GM23338 (cell line): ENCODE measurements around the gene NUP88. TPM values are rescaled to one million over a fixed set of nuclear protein-coding genes. Genes with fewer than 3 reads are reported as not detected.

Experiments
- ATAC-seq: fragments of 200-7000 bp; cut with Tn5 transposase; 3 replicates; pipeline ENCODE4 v1.9.1; 2020
- DNase-seq: peaks from one replicate; pipeline ENCODE4 v3.0.0-alpha.2; 2015; ENCODE audit warnings: low spot score
- H2AFZ ChIP-seq: fragments of 200-600 bp; sonication (generic); 2 replicates; pipeline ENCODE4 v1.8.0; 2016; ENCODE audit warnings: antibody characterized with exemption, mild to moderate bottlenecking, moderate library complexity
- H3F3A ChIP-seq: fragments of 200-600 bp; sonication (generic); replicated peaks from 2 replicates; pipeline ENCODE4 v1.8.0; 2017; ENCODE audit warnings: antibody characterized with exemption, mixed run types, low read depth
- H3K27ac ChIP-seq: fragments of 200-600 bp; sonication (generic); 2 replicates; pipeline ENCODE4 v1.6.1; 2016; ENCODE audit warnings: low read depth
- H3K27me3 ChIP-seq: fragments of 200-600 bp; sonication (generic); 2 replicates; pipeline ENCODE4 v1.8.0; 2016; ENCODE audit warnings: mild to moderate bottlenecking, mixed run types, moderate library complexity; ENCODE audit not compliant: insufficient read depth
- H3K36me3 ChIP-seq: fragments of 200-600 bp; sonication (generic); 2 replicates; pipeline ENCODE4 v1.8.0; 2016; ENCODE audit warnings: mild to moderate bottlenecking; ENCODE audit not compliant: insufficient read depth
- H3K4me1 ChIP-seq: fragments of 200-600 bp; sonication (generic); 2 replicates; pipeline ENCODE4 v1.8.0; 2016; ENCODE audit warnings: mild to moderate bottlenecking, moderate library complexity; ENCODE audit not compliant: insufficient read depth
- H3K4me2 ChIP-seq: fragments of 200-600 bp; sonication (generic); 2 replicates; pipeline ENCODE4 v1.7.1; 2017; ENCODE audit warnings: mixed run types
- H3K4me3 ChIP-seq: fragments of 200-600 bp; sonication (generic); 2 replicates; pipeline ENCODE4 v1.6.1; 2016; ENCODE audit warnings: mixed run types
- H3K79me2 ChIP-seq: fragments of 200-600 bp; sonication (generic); replicated peaks from 2 replicates; pipeline ENCODE4 v1.8.0; 2017; ENCODE audit warnings: mild to moderate bottlenecking; ENCODE audit not compliant: insufficient read depth
- H3K9me2 ChIP-seq: fragments of 200-600 bp; sonication (generic); 2 replicates; pipeline ENCODE4 v1.8.0; 2017; ENCODE audit not compliant: insufficient read depth
- H4K20me1 ChIP-seq: fragments of 200-600 bp; sonication (generic); replicated peaks from 2 replicates; pipeline ENCODE4 v1.8.0; 2017; ENCODE audit warnings: mild to moderate bottlenecking; ENCODE audit not compliant: insufficient read depth
- H3K27ac Mint-ChIP-seq: 2 replicates; pipeline ENCODE4 v1.8.0; 2020; ENCODE audit warnings: inconsistent platforms, mild to moderate bottlenecking, moderate library complexity, mixed read lengths
- H3K27me3 Mint-ChIP-seq: 3 replicates; pipeline ENCODE4 v1.8.0; 2022; ENCODE audit warnings: low read depth, mild to moderate bottlenecking, moderate library complexity, mixed read lengths, inconsistent platforms; ENCODE audit not compliant: insufficient read depth, poor library complexity
- H3K36me3 Mint-ChIP-seq: 3 replicates; pipeline ENCODE4 v1.8.0; 2021; ENCODE audit warnings: low read depth, mild to moderate bottlenecking, inconsistent platforms, moderate library complexity, mixed read lengths
- H3K4me1 Mint-ChIP-seq: 3 replicates; pipeline ENCODE4 v1.8.0; 2020; ENCODE audit warnings: mild to moderate bottlenecking, inconsistent platforms, mixed read lengths
- H3K4me3 Mint-ChIP-seq: 3 replicates; pipeline ENCODE4 v1.8.0; 2021; ENCODE audit warnings: moderate library complexity, mild to moderate bottlenecking, inconsistent platforms, mixed read lengths
- H3K9me3 Mint-ChIP-seq: 3 replicates; pipeline ENCODE4 v1.8.0; 2020; ENCODE audit warnings: moderate library complexity, mild to moderate bottlenecking, inconsistent platforms, mixed read lengths
- ZNF114 ChIP-seq: fragments of 250-450 bp; sonication (Bioruptor Pico); IDR thresholded peaks from 2 replicates; pipeline ENCODE4 v1.5.0; 2020; ENCODE audit warnings: mild to moderate bottlenecking, moderate library complexity
- polyA plus RNA-seq: library from polyadenylated mRNA; unstranded; fragments of >200 nt; fragmentation: Nextera tagmentation; extraction: Ambion mirVana; gene quantifications from 2 replicates; pipeline ENCODE4 v1.2.1, GENCODE V29; 2016
- total RNA-seq: library from RNA; depleted of rRNA; stranded (reverse); fragments of >200 nt; shearing (Covaris generic); gene quantifications from 2 replicates; pipeline ENCODE4 v1.2.3, GENCODE V29; 2014
- TF ChIP-seq, protein P1 (sequence below): fragments of 250-450 bp; sonication (Bioruptor Pico); IDR thresholded peaks from 2 replicates; pipeline ENCODE4 v1.5.0; 2020; ENCODE audit warnings: mild to moderate bottlenecking, moderate library complexity
- TF ChIP-seq, protein P2 (sequence below): IDR thresholded peaks from 2 replicates; pipeline ENCODE4 v1.6.1; 2016; ENCODE audit warnings: antibody characterized with exemption

NUP88 gene
- total and polyA plus RNA-seq, 2 experiments from 2014 or later, result 110 to 172 TPM

DNA sequence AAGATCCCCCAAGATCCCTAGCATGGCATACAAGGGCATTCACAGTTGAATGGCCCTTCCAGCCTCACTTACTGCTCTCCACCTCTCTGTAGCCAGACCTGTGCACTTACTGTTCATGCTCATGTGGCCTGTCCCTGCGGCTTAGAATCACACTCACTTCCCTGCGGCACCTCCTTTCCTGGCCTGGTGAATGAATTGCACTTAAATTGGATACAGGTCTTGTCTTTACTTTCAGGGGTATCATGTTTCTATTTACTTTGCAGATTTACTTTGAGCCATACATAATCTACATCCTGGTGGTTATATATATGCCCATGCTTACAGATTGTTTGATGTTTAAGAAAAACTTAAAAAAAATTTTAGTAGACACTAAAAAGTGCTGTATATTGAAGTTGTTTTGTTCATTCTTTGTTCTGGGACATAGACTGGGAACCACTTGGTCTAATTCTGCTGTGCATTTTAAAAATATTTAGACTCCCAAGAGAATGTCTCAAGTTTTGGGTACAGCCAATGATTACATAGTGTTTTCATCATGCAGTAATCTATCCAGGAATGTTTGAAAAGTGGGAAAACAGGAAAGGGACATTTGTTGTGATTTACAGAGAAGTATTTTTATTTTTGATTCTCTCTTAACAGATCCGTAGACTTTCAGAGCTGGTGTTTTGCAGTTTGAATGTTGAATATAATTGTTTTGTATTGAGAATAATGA, 63.9 kb downstream of the NUP88 start (continued):
- TF ChIP-seq, protein P1, sequence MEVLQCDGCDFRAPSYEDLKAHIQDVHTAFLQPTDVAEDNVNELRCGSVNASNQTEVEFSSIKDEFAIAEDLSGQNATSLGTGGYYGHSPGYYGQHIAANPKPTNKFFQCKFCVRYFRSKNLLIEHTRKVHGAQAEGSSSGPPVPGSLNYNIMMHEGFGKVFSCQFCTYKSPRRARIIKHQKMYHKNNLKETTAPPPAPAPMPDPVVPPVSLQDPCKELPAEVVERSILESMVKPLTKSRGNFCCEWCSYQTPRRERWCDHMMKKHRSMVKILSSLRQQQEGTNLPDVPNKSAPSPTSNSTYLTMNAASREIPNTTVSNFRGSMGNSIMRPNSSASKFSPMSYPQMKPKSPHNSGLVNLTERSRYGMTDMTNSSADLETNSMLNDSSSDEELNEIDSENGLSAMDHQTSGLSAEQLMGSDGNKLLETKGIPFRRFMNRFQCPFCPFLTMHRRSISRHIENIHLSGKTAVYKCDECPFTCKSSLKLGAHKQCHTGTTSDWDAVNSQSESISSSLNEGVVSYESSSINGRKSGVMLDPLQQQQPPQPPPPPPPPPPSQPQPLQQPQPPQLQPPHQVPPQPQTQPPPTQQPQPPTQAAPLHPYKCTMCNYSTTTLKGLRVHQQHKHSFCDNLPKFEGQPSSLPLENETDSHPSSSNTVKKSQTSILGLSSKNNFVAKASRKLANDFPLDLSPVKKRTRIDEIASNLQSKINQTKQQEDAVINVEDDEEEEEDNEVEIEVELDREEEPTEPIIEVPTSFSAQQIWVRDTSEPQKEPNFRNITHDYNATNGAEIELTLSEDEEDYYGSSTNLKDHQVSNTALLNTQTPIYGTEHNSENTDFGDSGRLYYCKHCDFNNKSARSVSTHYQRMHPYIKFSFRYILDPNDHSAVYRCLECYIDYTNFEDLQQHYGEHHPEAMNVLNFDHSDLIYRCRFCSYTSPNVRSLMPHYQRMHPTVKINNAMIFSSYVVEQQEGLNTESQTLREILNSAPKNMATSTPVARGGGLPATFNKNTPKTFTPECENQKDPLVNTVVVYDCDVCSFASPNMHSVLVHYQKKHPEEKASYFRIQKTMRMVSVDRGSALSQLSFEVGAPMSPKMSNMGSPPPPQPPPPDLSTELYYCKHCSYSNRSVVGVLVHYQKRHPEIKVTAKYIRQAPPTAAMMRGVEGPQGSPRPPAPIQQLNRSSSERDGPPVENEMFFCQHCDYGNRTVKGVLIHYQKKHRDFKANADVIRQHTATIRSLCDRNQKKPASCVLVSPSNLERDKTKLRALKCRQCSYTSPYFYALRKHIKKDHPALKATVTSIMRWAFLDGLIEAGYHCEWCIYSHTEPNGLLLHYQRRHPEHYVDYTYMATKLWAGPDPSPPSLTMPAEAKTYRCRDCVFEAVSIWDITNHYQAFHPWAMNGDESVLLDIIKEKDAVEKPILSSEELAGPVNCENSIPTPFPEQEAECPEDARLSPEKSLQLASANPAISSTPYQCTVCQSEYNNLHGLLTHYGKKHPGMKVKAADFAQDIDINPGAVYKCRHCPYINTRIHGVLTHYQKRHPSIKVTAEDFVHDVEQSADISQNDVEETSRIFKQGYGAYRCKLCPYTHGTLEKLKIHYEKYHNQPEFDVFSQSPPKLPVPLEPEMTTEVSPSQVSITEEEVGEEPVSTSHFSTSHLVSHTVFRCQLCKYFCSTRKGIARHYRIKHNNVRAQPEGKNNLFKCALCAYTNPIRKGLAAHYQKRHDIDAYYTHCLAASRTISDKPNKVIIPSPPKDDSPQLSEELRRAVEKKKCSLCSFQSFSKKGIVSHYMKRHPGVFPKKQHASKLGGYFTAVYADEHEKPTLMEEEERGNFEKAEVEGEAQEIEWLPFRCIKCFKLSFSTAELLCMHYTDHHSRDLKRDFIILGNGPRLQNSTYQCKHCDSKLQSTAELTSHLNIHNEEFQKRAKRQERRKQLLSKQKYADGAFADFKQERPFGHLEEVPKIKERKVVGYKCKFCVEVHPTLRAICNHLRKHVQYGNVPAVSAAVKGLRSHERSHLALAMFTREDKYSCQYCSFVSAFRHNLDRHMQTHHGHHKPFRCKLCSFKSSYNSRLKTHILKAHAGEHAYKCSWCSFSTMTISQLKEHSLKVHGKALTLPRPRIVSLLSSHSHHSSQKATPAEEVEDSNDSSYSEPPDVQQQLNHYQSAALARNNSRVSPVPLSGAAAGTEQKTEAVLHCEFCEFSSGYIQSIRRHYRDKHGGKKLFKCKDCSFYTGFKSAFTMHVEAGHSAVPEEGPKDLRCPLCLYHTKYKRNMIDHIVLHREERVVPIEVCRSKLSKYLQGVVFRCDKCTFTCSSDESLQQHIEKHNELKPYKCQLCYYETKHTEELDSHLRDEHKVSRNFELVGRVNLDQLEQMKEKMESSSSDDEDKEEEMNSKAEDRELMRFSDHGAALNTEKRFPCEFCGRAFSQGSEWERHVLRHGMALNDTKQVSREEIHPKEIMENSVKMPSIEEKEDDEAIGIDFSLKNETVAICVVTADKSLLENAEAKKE, result no peak

DNA sequence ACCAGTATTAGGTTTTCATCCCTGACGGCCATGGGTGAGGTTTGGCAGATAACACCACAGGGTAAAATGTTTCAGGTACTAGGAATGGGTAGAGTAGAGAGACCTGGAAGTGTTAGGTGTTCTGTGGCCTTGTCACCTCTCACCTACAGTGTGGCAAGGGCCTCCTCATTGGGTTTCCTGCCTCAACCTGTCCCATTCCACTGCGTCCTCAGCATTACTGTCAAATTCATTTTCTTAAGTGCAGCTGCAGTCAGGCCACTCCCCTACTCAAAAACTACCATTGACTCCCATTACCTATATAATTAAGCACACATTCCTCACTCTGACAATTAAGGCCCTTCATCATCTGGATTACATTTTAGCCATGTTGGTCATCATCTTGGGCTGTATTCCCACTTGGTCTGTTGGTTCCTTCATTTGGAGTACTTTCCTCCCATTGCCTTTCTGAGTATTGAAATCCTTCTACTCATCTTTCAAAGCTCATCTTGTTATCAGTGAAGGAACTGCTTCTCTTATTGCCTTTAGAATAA, 64.5 kb downstream of the NUP88 start:
- peaks cover 3% of the 10 kb centered on the region; the same call in 1 of the 2 replicates for H4K20me1 ChIP-seq
- H3K9me3 Mint-ChIP-seq, result no peaks in the 10 kb centered on the region; the same call in 2 of the 3 replicates
- no peak overlapping the region for H3K27ac Mint-ChIP-seq
- peaks cover 19% of the 10 kb centered on the region for H3K36me3 ChIP-seq
- no peak overlapping the region for H3K4me3 Mint-ChIP-seq
- H3K4me3 ChIP-seq, result no peak overlapping the region
- no peaks in the 10 kb centered on the region for H3K4me1 ChIP-seq
- ATAC-seq (no peak), DNase-seq (no peak)
- H3K36me3 Mint-ChIP-seq, result peaks cover 44% of the 10 kb centered on the region; the same call in 2 of the 3 replicates
- no peak overlapping the region for H2AFZ ChIP-seq
- TF ChIP-seq ZNF114 (CRISPR knock-in tag), result no peak
- no peaks in the 10 kb centered on the region for H3K27me3 Mint-ChIP-seq
- no peak overlapping the region for H3K4me2 ChIP-seq
- H3F3A ChIP-seq, result no peaks in the 10 kb centered on the region
- H3K9me2 ChIP-seq, result no peaks in the 10 kb centered on the region
- no peak overlapping the region for H3K27ac ChIP-seq
- H3K79me2 ChIP-seq, result no peaks in the 10 kb centered on the region
- H3K27me3 ChIP-seq, result no peaks in the 10 kb centered on the region
- H3K4me1 Mint-ChIP-seq, result no peaks in the 10 kb centered on the region

DNA sequence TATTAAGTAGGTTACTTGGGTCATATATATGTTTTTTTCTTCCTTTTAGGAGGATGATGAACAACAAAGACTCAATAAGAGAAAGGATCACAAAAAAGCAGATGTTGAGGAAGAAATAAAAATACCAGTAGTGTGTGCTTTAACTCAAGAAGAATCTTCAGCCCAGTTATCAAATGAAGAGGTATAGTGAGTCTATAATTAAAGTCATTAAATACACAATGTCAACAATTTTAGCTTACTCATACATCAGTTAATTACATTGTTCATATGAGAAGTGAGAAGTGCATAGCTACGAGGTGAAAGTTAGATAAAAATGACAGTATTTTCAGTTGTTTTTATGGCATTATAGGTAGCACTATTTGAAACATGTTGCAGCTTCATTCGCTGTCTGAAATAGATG, 65.2 kb downstream of the NUP88 start:
- Histone ChIP-seq H3F3A (no peaks in the 10 kb centered on the region), H3K4me2 (no peak overlapping the region), H3K27me3 (no peaks in the 10 kb centered on the region), H3K36me3 (peaks cover 19% of the 10 kb centered on the region), H4K20me1 (0 out of 2 replicates have a peak, but pooled peaks cover 3% of the 10 kb centered on the region), H3K4me3 (no peak overlapping the region), H3K9me2 (no peaks in the 10 kb centered on the region), H2AFZ (no peak overlapping the region), H3K79me2 (no peaks in the 10 kb centered on the region), H3K4me1 (no peaks in the 10 kb centered on the region), H3K27ac (no peak overlapping the region)
- Mint-ChIP-seq H3K36me3 (peaks cover 45% of the 10 kb centered on the region), H3K4me3 (no peak overlapping the region), H3K27ac (no peak overlapping the region), H3K9me3 (no peaks in the 10 kb centered on the region; the same call in 2 of the 3 replicates), H3K4me1 (no peaks in the 10 kb centered on the region), H3K27me3 (no peaks in the 10 kb centered on the region)
- DNase-seq (no peak), ATAC-seq (no peak)
- TF ChIP-seq, protein P2, sequence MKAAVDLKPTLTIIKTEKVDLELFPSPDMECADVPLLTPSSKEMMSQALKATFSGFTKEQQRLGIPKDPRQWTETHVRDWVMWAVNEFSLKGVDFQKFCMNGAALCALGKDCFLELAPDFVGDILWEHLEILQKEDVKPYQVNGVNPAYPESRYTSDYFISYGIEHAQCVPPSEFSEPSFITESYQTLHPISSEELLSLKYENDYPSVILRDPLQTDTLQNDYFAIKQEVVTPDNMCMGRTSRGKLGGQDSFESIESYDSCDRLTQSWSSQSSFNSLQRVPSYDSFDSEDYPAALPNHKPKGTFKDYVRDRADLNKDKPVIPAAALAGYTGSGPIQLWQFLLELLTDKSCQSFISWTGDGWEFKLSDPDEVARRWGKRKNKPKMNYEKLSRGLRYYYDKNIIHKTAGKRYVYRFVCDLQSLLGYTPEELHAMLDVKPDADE, result no peak
